Endothelial cell of umbilical vein (primary cell): Measurements from ENCODE around the gene ISG15.

Source experiments
- CTCF ChIP-seq, 2 donors: IDR thresholded peaks; 1 replicate in 1 of 2; 2 replicates in 1 of 2; pipeline ENCODE4 v1.5.1; 2011; ENCODE audit warnings: low read length in 2 of 2, mild to moderate bottlenecking in 2 of 2, moderate library complexity in 2 of 2, control low read depth in 1 of 2, inconsistent platforms in 1 of 2, low read depth in 1 of 2; ENCODE audit not compliant: insufficient read depth in 1 of 2; ENCODE audit errors: extremely low read depth in 1 of 2
- EZH2 ChIP-seq: IDR thresholded peaks from 2 replicates; pipeline ENCODE4 v1.6.1; 2012; ENCODE audit warnings: borderline replicate concordance, low read depth, mild to moderate bottlenecking, moderate library complexity, low read length, inconsistent platforms; ENCODE audit not compliant: severe bottlenecking
- POLR2A ChIP-seq: IDR thresholded peaks from 2 replicates; pipeline ENCODE4 v1.6.1; 2012; ENCODE audit warnings: low read depth, mild to moderate bottlenecking, control low read depth, low read length

- TF ChIP-seq CTCF (IDR thresholded peaks at IDR 0.05; ENCODE audit: extremely low read depth in 1 of 2, insufficient read depth in 1 of 2, low read depth in 1 of 2, low read length in 2 of 2), result no peak
- no peak for TF ChIP-seq EZH2
- TF ChIP-seq POLR2A, result no peak
Measured at GRCh38 chr1:1058088-1058905, 45.0 kb downstream of the ISG15 start.
